K562 (cell line): ENCODE measurements around the gene ACAP3. TPM values are rescaled to one million over a fixed set of nuclear protein-coding genes. Genes with fewer than 3 reads are reported as not detected.
A peak's percentile ranks its signal among the peaks of the same experiment; 100 is the strongest.

Experiments used
- ATAC-seq: fragments of 200-7000 bp; cut with Tn5 transposase; 3 replicates; pipeline ENCODE4 v1.9.1; 2020; ENCODE audit warnings: moderate library complexity
- BruUV-seq: library from RNA; stranded (reverse); fragments of 400-500 nt; replicated peaks from 2 replicates; lab custom pipeline; 2021; lab: Mats Ljungman, UMichigan
- CTCF ChIA-PET: fragments of 300-600 bp; formaldehyde crosslinking; extraction: SDS; loops from one replicate; lab custom pipeline; 2021; ENCODE audit warnings: low intra/inter-chr PET ratio; lab: Yijun Ruan, JAX
- POLR2A ChIA-PET: fragments of 300-600, 350-650 bp; sonication (Branson Sonifier 250); formaldehyde crosslinking; extraction: SDS; loops from one replicate; lab custom pipeline; 2021; ENCODE audit warnings: antibody characterized with exemption, inconsistent platforms; lab: Yijun Ruan, JAX
- DNase-seq, 4 experiments: peaks; one replicate each; pipeline versions ENCODE4 v3.0.0 to v3.0.0-alpha.2; 2011 to 2018; ENCODE audit warnings: low spot score in 3 of 4, mixed read lengths in 3 of 4; ENCODE audit errors: extremely low read depth in 1 of 4
- FAIRE-seq: peaks from 2 replicates; lab custom pipeline; 2011; peaks lifted over from hg19 to GRCh38; lab: Jason Lieb, UNC
- H2AFZ ChIP-seq: 2 replicates; pipeline ENCODE4 v1.6.0; 2011; ENCODE audit warnings: low read depth, low read length, control low read depth, inconsistent platforms
- H3K27ac ChIP-seq: fragments of 200-600 bp; 3 replicates; pipeline ENCODE4 v1.8.0; 2011; ENCODE audit warnings: low read depth, mild to moderate bottlenecking, control low read depth, inconsistent platforms, low read length, moderate library complexity, mixed read lengths; ENCODE audit errors: extremely low read depth
- H3K27me3 ChIP-seq, 2 experiments: fragments of 300-600 bp in 1 of 2; 2 replicates in 1 of 2; 3 replicates in 1 of 2; pipeline versions ENCODE4 v1.6.0 to v1.8.0; 2011; ENCODE audit warnings: inconsistent platforms in 2 of 2, low read length in 2 of 2, mild to moderate bottlenecking in 1 of 2, mixed read lengths in 1 of 2, moderate library complexity in 1 of 2; ENCODE audit not compliant: control insufficient read depth in 2 of 2, insufficient read depth in 2 of 2
- H3K36me3 ChIP-seq: fragments of 300-600 bp; 3 replicates; pipeline ENCODE4 v1.8.0; 2011; ENCODE audit warnings: mild to moderate bottlenecking, low read length, inconsistent platforms; ENCODE audit not compliant: control insufficient read depth, insufficient read depth
- H3K4me1 ChIP-seq, 2 experiments: fragments of 200-600 bp in 1 of 2; replicated peaks in 1 of 2; 2 replicates in 1 of 2; 3 replicates in 1 of 2; pipeline versions ENCODE4 v1.5.1 to v1.8.0; 2011; ENCODE audit warnings: inconsistent platforms in 2 of 2, low read length in 2 of 2, mild to moderate bottlenecking in 1 of 2, mixed read lengths in 1 of 2, moderate library complexity in 1 of 2; ENCODE audit not compliant: control insufficient read depth in 2 of 2, insufficient read depth in 2 of 2
- H3K4me2 ChIP-seq: 2 replicates; pipeline ENCODE4 v1.6.1; 2011; ENCODE audit warnings: low read length, control low read depth, inconsistent platforms, mixed read lengths; ENCODE audit not compliant: insufficient read depth
- H3K4me3 ChIP-seq: fragments of 200-600 bp; sonication (generic), shearing (Covaris generic); 2 replicates; pipeline ENCODE4 v1.5.1; 2016; ENCODE audit warnings: control low read depth, inconsistent platforms
- H3K79me2 ChIP-seq: fragments of 200-600 bp; 3 replicates; pipeline ENCODE4 v1.8.0; 2011; ENCODE audit warnings: low read length, inconsistent platforms; ENCODE audit not compliant: control insufficient read depth, insufficient read depth
- H3K9ac ChIP-seq, 2 experiments: 2 replicates each; pipeline versions ENCODE4 v1.6.0 to v1.6.1; 2011; ENCODE audit warnings: low read depth in 2 of 2, low read length in 2 of 2, control low read depth in 1 of 2, inconsistent platforms in 1 of 2, mild to moderate bottlenecking in 1 of 2, mixed read lengths in 1 of 2; ENCODE audit not compliant: insufficient read depth in 1 of 2
- H3K9me1 ChIP-seq: one replicate; pipeline ENCODE4 v1.6.0; 2011; ENCODE audit warnings: inconsistent platforms, mild to moderate bottlenecking, low read length, moderate library complexity; ENCODE audit not compliant: control insufficient read depth, insufficient read depth
- H3K9me3 ChIP-seq: replicated peaks from 2 replicates; pipeline ENCODE4 v1.5.1; 2011; ENCODE audit warnings: low read depth, low read length, inconsistent platforms; ENCODE audit not compliant: control insufficient read depth, insufficient read depth
- H4K20me1 ChIP-seq: replicated peaks from 2 replicates; pipeline ENCODE4 v1.6.1; 2011; ENCODE audit warnings: low read length, inconsistent platforms, mixed read lengths; ENCODE audit not compliant: control insufficient read depth, insufficient read depth
- ELF2 ChIP-seq: fragments of 250-450 bp; sonication (Bioruptor Pico); IDR thresholded peaks from 2 replicates; pipeline ENCODE4 v1.5.0; 2021; ENCODE audit warnings: mild to moderate bottlenecking
- FIP1L1 ChIP-seq: fragments of 200-400 bp; formaldehyde crosslinking; IDR thresholded peaks from 2 replicates; pipeline ENCODE4 v1.6.1; 2018; ENCODE audit warnings: mild to moderate bottlenecking, low read depth, low read length; ENCODE audit not compliant: poor library complexity, severe bottlenecking
- FUS ChIP-seq: fragments of 200-400 bp; formaldehyde crosslinking; optimal IDR thresholded peaks from 2 replicates; pipeline ENCODE3; 2017; ENCODE audit warnings: low read depth, low read length
- HDAC1 ChIP-seq, 2 experiments: fragments of 450-650 bp; IDR thresholded peaks; 2 replicates each; pipeline ENCODE4 v1.6.1; 2016 to 2017; ENCODE audit warnings: inconsistent platforms in 1 of 2, mild to moderate bottlenecking in 1 of 2, moderate library complexity in 1 of 2
- POU5F1 ChIP-seq: fragments of 150-350 bp; IDR thresholded peaks from 2 replicates; pipeline ENCODE4 v1.6.1; 2014; ENCODE audit warnings: borderline replicate concordance, low read length, low read depth, mild to moderate bottlenecking; ENCODE audit not compliant: partially characterized antibody
- TCFL5 ChIP-seq: fragments of 250-450 bp; sonication (Bioruptor Pico); conservative IDR thresholded peaks from 2 replicates; pipeline ENCODE4 v1.6.1; 2021; ENCODE audit warnings: mild to moderate bottlenecking, moderate library complexity, matching md5 sums
- ZNF146 ChIP-seq: IDR thresholded peaks from one replicate; pipeline ENCODE4 v1.6.1; 2018; ENCODE audit warnings: missing compliant biosample characterization; ENCODE audit not compliant: unreplicated experiment
- ZNF696 ChIP-seq: fragments of 250-450 bp; sonication (Bioruptor Pico); conservative IDR thresholded peaks from 2 replicates; pipeline ENCODE4 v1.4.0; 2020; ENCODE audit warnings: mild to moderate bottlenecking, moderate library complexity
- WGBS: fragments of 100-300 bp; shearing (Covaris generic); methylation state at CpG from one replicate; pipeline ENCODE4 v1.1.6; 2016; ENCODE audit warnings: low coverage, mixed read lengths; ENCODE audit not compliant: insufficient coverage; ENCODE audit errors: missing lambda C conversion rate; 5-methylcytosine and 5-hydroxymethylcytosine counted together
- in situ Hi-C: fragments of 300-500 bp; cut with MboI; formaldehyde crosslinking; loops from 4 replicates; pipeline ENCODE4 v1.15.0; 2018; ENCODE audit warnings: inconsistent platforms, mixed read lengths
- intact Hi-C: fragments of 100-400 bp; cut with micrococcal nuclease; formaldehyde crosslinking; loops from 2 replicates; pipeline ENCODE4 v1.14.2; 2022
- polyA plus RNA-seq, 8 experiments: library from polyadenylated mRNA; depleted of rRNA in 4 of 8; stranded (reverse) in 5 of 8; unstranded in 3 of 8; fragments of >200 nt; fragmentation: Nextera tagmentation in 2 of 8; fragmentation: Illumina TruSeq in 1 of 8; extraction: Ambion mirVana in 2 of 8; extraction: Trizol in 1 of 8; gene quantifications; 2 replicates each; pipeline versions ENCODE4 v1.2.1 to v1.2.3, GENCODE V29; 2011 to 2014; ENCODE audit warnings: inconsistent platforms in 1 of 8, missing spikeins in 1 of 8
- total RNA-seq, 7 experiments: library from RNA; depleted of rRNA in 6 of 7; stranded (reverse); fragments of >200 nt in 6 of 7; fragmentation: Illumina TruSeq in 2 of 7; extraction: Trizol in 2 of 7; gene quantifications; 2 replicates each; pipeline versions ENCODE4 v1.2.1 to v1.2.3, GENCODE V29; 2011 to 2021; ENCODE audit warnings: low replicate concordance in 1 of 7
- TF ChIP-seq, protein P1 (sequence below): sonication (generic); formaldehyde crosslinking; IDR thresholded peaks from 2 replicates; pipeline ENCODE4 v1.8.0; 2022; ENCODE audit warnings: mild to moderate bottlenecking, missing genetic modification reagents
- TF ChIP-seq, protein P2 (sequence below): fragments of 450-650 bp; formaldehyde crosslinking; IDR thresholded peaks from 2 replicates; pipeline ENCODE4 v1.4.0; 2020; ENCODE audit warnings: mild to moderate bottlenecking, moderate library complexity
- TF ChIP-seq, protein P3 (sequence below): conservative IDR thresholded peaks from 2 replicates; pipeline ENCODE4 v1.6.1; 2011; ENCODE audit warnings: low read depth, mild to moderate bottlenecking, low read length; ENCODE audit not compliant: control insufficient read depth

Gene ACAP3
- total and polyA plus RNA-seq, 9 of the 15 experiments (the other 6 are each of a cell fraction or from before 2014, with no cell fraction given): 0.01 to 49.0 (median 12.0) TPM

DNA sequence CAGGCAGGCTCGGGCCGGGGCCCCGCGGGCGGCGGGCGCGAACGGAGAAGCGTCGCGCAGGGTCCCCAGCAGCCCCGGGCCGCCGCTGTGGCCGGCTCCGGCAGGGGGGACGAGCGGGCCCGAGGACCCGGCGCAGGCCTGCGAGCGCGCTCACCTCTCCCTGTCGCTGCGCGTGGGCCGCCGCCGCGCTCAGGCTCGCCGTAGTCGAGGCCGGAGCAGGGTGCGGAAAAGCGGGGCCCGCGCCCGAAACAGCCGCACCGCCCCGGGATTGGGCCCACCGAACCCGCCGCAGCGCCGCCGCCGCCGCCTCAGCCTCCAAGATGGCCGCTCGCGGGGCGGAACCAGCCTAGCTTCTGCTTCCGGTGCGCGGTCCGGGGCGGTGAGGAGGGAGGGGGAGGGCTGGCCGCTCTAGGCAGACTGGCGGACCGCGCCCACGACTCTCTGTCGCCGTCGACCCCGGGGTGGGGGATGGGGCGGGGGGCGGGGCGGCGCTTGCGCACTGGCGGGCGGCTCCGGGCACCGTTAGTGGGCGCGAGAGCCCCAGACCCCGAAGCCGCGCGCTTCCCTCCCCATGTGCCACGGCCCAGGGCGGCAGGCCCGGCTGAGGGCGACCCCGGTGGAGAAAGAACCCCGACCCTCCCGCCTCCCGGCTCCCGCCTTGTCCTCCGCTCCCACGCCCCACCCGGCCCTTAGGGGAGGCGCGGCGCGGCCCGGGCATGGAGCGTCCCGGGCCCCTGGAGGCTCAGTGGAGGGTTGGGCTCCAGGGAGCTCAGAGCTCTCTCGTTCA is 34.0 kb downstream of the ACAP3 start, which contains the start of gene UBE2J2 (continued):
- TF ChIP-seq TCFL5 (no peak), FUS (peak; percentile 15), HDAC1 (IDR thresholded peaks at IDR 0.05) (peak in 1 of 2 experiments; percentile 79; a peak in 2 of 4 replicates), POU5F1 (no peak), ZNF696 (CRISPR knock-in tag) (no peak)

DNA sequence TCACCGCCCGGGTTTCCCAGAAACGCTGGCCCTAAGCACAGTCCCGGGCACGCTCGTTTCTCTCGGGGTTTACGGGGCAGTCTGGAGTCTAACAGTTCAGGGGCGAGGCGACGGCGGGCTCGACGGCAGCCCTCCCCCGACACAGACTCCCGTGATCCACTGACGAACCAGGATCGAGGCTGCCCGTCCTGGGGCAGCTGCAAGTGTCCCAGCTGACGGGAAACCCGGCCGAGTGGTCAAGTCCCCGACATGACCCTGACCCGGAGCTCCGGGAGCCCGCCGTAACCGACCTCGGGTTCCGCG is 34.6 kb downstream of the ACAP3 start:
- H3K4me2 ChIP-seq: peak overlapping the region; percentile 94
- under 1% methylated on average over 31 of the region's 31 CpGs for WGBS
- H3K79me2 ChIP-seq: peaks cover 58% of the 10 kb centered on the region
- H4K20me1 ChIP-seq: peaks cover 23% of the 10 kb centered on the region
- peak overlapping the region; percentile 2; the same call in 1 of the 2 replicates for H2AFZ ChIP-seq
- intact Hi-C loops (no loop called here), in situ Hi-C loops (no loop called here)
- ATAC-seq (peak; percentile 1; the same call in 2 of the 3 replicates), FAIRE-seq (no peak), DNase-seq (no peak)
- H3K9ac ChIP-seq: peak overlapping the region; percentile 96 to 100
- POLR2A ChIA-PET: interaction anchor here (0.5 to 1.0 kb wide), 5 partner anchors 9 to 249 kb away, joined by 3 to 4 read pairs (median 3); no protein-coding TSS in a partner anchor
- CTCF ChIA-PET: no interaction called here
- peaks cover 16 to 57% of the 10 kb centered on the region in 2 experiments; a peak in 4 of 5 replicates for H3K4me1 ChIP-seq
- no peaks in the 10 kb centered on the region for H3K27me3 ChIP-seq
- no TSS peak for BruUV-seq
- peak overlapping the region; percentile 89 for H3K27ac ChIP-seq
- H3K4me3 ChIP-seq: peak overlapping the region; percentile 97
- no peaks in the 10 kb centered on the region for H3K9me3 ChIP-seq
- peaks cover 7% of the 10 kb centered on the region for H3K9me1 ChIP-seq
- peaks cover 39% of the 10 kb centered on the region for H3K36me3 ChIP-seq
- TF ChIP-seq, protein P1, sequence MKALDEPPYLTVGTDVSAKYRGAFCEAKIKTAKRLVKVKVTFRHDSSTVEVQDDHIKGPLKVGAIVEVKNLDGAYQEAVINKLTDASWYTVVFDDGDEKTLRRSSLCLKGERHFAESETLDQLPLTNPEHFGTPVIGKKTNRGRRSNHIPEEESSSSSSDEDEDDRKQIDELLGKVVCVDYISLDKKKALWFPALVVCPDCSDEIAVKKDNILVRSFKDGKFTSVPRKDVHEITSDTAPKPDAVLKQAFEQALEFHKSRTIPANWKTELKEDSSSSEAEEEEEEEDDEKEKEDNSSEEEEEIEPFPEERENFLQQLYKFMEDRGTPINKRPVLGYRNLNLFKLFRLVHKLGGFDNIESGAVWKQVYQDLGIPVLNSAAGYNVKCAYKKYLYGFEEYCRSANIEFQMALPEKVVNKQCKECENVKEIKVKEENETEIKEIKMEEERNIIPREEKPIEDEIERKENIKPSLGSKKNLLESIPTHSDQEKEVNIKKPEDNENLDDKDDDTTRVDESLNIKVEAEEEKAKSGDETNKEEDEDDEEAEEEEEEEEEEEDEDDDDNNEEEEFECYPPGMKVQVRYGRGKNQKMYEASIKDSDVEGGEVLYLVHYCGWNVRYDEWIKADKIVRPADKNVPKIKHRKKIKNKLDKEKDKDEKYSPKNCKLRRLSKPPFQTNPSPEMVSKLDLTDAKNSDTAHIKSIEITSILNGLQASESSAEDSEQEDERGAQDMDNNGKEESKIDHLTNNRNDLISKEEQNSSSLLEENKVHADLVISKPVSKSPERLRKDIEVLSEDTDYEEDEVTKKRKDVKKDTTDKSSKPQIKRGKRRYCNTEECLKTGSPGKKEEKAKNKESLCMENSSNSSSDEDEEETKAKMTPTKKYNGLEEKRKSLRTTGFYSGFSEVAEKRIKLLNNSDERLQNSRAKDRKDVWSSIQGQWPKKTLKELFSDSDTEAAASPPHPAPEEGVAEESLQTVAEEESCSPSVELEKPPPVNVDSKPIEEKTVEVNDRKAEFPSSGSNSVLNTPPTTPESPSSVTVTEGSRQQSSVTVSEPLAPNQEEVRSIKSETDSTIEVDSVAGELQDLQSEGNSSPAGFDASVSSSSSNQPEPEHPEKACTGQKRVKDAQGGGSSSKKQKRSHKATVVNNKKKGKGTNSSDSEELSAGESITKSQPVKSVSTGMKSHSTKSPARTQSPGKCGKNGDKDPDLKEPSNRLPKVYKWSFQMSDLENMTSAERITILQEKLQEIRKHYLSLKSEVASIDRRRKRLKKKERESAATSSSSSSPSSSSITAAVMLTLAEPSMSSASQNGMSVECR (CRISPR knock-in tag): peak; percentile 63; the same call in 1 of the 2 replicates
- TF ChIP-seq, protein P2, sequence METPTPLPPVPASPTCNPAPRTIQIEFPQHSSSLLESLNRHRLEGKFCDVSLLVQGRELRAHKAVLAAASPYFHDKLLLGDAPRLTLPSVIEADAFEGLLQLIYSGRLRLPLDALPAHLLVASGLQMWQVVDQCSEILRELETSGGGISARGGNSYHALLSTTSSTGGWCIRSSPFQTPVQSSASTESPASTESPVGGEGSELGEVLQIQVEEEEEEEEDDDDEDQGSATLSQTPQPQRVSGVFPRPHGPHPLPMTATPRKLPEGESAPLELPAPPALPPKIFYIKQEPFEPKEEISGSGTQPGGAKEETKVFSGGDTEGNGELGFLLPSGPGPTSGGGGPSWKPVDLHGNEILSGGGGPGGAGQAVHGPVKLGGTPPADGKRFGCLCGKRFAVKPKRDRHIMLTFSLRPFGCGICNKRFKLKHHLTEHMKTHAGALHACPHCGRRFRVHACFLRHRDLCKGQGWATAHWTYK (CRISPR knock-in tag): no peak
- TF ChIP-seq FIP1L1 (peak; percentile 33), ZNF146 (CRISPR knock-in tag) (peak; percentile 2), ELF2 (CRISPR knock-in tag) (no peak)
- TF ChIP-seq, protein P3, sequence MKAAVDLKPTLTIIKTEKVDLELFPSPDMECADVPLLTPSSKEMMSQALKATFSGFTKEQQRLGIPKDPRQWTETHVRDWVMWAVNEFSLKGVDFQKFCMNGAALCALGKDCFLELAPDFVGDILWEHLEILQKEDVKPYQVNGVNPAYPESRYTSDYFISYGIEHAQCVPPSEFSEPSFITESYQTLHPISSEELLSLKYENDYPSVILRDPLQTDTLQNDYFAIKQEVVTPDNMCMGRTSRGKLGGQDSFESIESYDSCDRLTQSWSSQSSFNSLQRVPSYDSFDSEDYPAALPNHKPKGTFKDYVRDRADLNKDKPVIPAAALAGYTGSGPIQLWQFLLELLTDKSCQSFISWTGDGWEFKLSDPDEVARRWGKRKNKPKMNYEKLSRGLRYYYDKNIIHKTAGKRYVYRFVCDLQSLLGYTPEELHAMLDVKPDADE: 0 out of 2 replicates have a peak, but pooled peaks have one; percentile 2
